Heart left ventricle (tissue), 16 donors: ENCODE measurements around the gene ZNF319. TPM values are rescaled to one million over a fixed set of nuclear protein-coding genes. Genes with fewer than 3 reads are reported as not detected.

Experiments used
- ATAC-seq, 4 donors: fragments of 200-7000 bp; cut with Tn5 transposase; one replicate each; pipeline ENCODE4 v1.9.1; 2020 to 2022; ENCODE audit warnings: moderate library complexity in 4 of 4, mild to moderate bottlenecking in 3 of 4, moderate number of reproducible peaks in 1 of 4
- DNase-seq, 5 donors: peaks; one replicate each; pipeline ENCODE4 v3.0.0-alpha.2; 2020
- H3K27ac ChIP-seq, 12 donors: fragments of 200-600 bp; sonication (generic) in 4 of 12; one replicate each; pipeline versions ENCODE4 v1.5.0 to v1.8.0; 2016 to 2022; ENCODE audit warnings: mild to moderate bottlenecking in 2 of 12
- H3K27me3 ChIP-seq, 9 donors: fragments of 200-600 bp; sonication (generic) in 2 of 9; one replicate each; pipeline versions ENCODE4 v1.5.1 to v1.8.0; 2016 to 2022; ENCODE audit warnings: mild to moderate bottlenecking in 3 of 9
- H3K36me3 ChIP-seq, 9 donors: fragments of 200-600 bp; sonication (generic) in 2 of 9; one replicate each; pipeline versions ENCODE4 v1.5.0 to v1.8.0; 2018 to 2022; ENCODE audit warnings: mild to moderate bottlenecking in 2 of 9
- H3K4me1 ChIP-seq, 12 donors: fragments of 200-600 bp; sonication (generic) in 4 of 12; one replicate each; pipeline versions ENCODE4 v1.5.0 to v1.8.0; 2016 to 2022; ENCODE audit warnings: mild to moderate bottlenecking in 3 of 12
- H3K4me3 ChIP-seq, 12 donors: fragments of 200-600 bp; sonication (generic) in 4 of 12; one replicate each; pipeline versions ENCODE4 v1.5.0 to v1.8.0; 2017 to 2022; ENCODE audit warnings: mild to moderate bottlenecking in 9 of 12, moderate library complexity in 4 of 12
- H3K9me3 ChIP-seq, 12 donors: fragments of 200-600 bp; sonication (generic) in 4 of 12; one replicate each; pipeline versions ENCODE4 v1.5.0 to v1.8.0; 2016 to 2022; ENCODE audit warnings: mild to moderate bottlenecking in 1 of 12
- CTCF ChIP-seq, 12 donors: fragments of 200-600 bp; sonication (generic) in 4 of 12; IDR thresholded peaks; one replicate each; pipeline versions ENCODE4 v1.5.0 to v1.8.0; 2018 to 2022; ENCODE audit warnings: antibody characterized with exemption in 12 of 12, mild to moderate bottlenecking in 5 of 12
- POLR2A ChIP-seq, 2 donors: fragments of 450-650 bp; IDR thresholded peaks; one replicate each; pipeline ENCODE4 v1.6.1; 2017; ENCODE audit warnings: antibody characterized with exemption in 2 of 2, mild to moderate bottlenecking in 2 of 2, moderate library complexity in 2 of 2
- WGBS, 4 donors: extraction: QIAGEN DNeasy Blood & Tissue Kit in 2 of 4; methylation state at CpG; one replicate each; pipeline versions ENCODE4 v1.1.5 to v1.1.7; 2013 to 2018; 5-methylcytosine and 5-hydroxymethylcytosine counted together
- intact Hi-C, 10 donors: fragments of 100-400 bp; cut with DNase I; formaldehyde crosslinking; loops; one replicate each; pipeline versions ENCODE4 v1.11.1 to v1.14.2; 2022
- polyA plus RNA-seq, 2 donors: library from polyadenylated mRNA; stranded (reverse); fragments of 200-250 nt; gene quantifications; one replicate each; pipeline ENCODE4 v1.2.3, GENCODE V29; 2013
- total RNA-seq, 9 donors: library from RNA; depleted of rRNA in 2 of 9; stranded (reverse); fragments of >200 nt in 2 of 9; fragmentation: NEBNext Ultra II Directional in 3 of 9; extraction: Animal tissue kit (Norgen Biotek cat#: 25700) in 3 of 9; gene quantifications; one replicate each; pipeline versions ENCODE4 v1.1.0 to v1.2.4, GENCODE V29; 2016 to 2023
- donor health status: ischemic (EF 13 %, LVEDD 7.1; RV severe dilation, severe dysfunction).
- donor health status: healthy with polysubstance abuse.
- donor health status: DM: no; HTN: yes; CAD: no.
- donor health status: DM: no; HTN: no; CAD: no.
- donor health status: ischemic (EF 25% LVEDD 6.9; RV normal size, moderate dysfunction).
- donor health status: ischemic (EF 25% LVEDD 5.7; RV mildly dilated, moderate dysfunction).
- donor health status: healthy.
- donor health status: DM: yes; HTN: yes; CAD: no.
- donor health status: ischemic (EF 35%, LVEDD 5.7; RV mildly dilated, moderate dysfunction).
- donor health status: nonischemic (EF 11% LVEDD 7.7; RV severe dilation, severe dysfunction).
- donor health status: DM: yes; HTN: yes; CAD: no.
- donor health status: PGD.
- donor health status: ischemic (EF 29% LVEDD 5.4; RV normal size, mild dysfunction).
- donor health status: nonischemic (EF 23%, LVEDD 6.1; RV moderate dilation, normal function).

Gene ZNF319
- total and polyA plus RNA-seq, 11 donors: 5.6 to 10.5 (median 8.6) TPM

- Histone ChIP-seq H3K4me3 (no peak overlapping the region), H3K4me1 (no peaks in the 10 kb centered on the region), H3K36me3 (no peaks in the 10 kb centered on the region), H3K27ac (no peak overlapping the region), H3K9me3 (no peaks in the 10 kb centered on the region), H3K27me3 (peaks cover 0 to 6% (median 0%) of the 10 kb centered on the region in 9 donors)
- TF ChIP-seq CTCF (IDR thresholded peaks at IDR 0.05) (no peak), POLR2A (IDR thresholded peaks at IDR 0.05) (no peak)
- ATAC-seq (no peak), DNase-seq (no peak)
- intact Hi-C loops: no loop called here
- 92 to 93% (median 92%) methylated on average over 9 of the region's 9 CpGs for WGBS, 4 donors
These were observed 47.6 kb downstream of the ZNF319 start for GRCh38 chr16:57952909-57953308.

GRCh38 chr16:57951204-57951960 is 49.1 kb downstream of the ZNF319 start:
- no peak overlapping the region for H3K4me3 ChIP-seq
- intact Hi-C loops: no loop called here
- TF ChIP-seq CTCF (IDR thresholded peaks at IDR 0.05) (no peak), POLR2A (IDR thresholded peaks at IDR 0.05) (no peak)
- H3K27me3 ChIP-seq: peaks cover 0 to 6% (median 0%) of the 10 kb centered on the region in 9 donors
- no peaks in the 10 kb centered on the region for H3K4me1 ChIP-seq
- H3K36me3 ChIP-seq: no peaks in the 10 kb centered on the region
- no peak overlapping the region for H3K27ac ChIP-seq
- DNase-seq (no peak), ATAC-seq (no peak)
- no peaks in the 10 kb centered on the region for H3K9me3 ChIP-seq
- WGBS, 4 donors: 81 to 87% (median 83%) methylated on average over 7 of the region's 7 CpGs

- Histone ChIP-seq H3K9me3 (no peaks in the 10 kb centered on the region), H3K36me3 (no peaks in the 10 kb centered on the region), H3K27me3 (peaks cover 0 to 6% (median 0%) of the 10 kb centered on the region in 9 donors), H3K27ac (no peak overlapping the region), H3K4me1 (peaks cover 0 to 2% (median 0%) of the 10 kb centered on the region in 12 donors), H3K4me3 (no peak overlapping the region)
- WGBS, 4 donors: 49 to 60% (median 50%) methylated on average over 6 of the region's 6 CpGs
- no peak for DNase-seq
- ATAC-seq: no peak
- TF ChIP-seq POLR2A (IDR thresholded peaks at IDR 0.05) (no peak), CTCF (IDR thresholded peaks at IDR 0.05) (no peak)
- intact Hi-C loops: no loop called here
These were observed 50.1 kb downstream of the ZNF319 start for GRCh38 chr16:57950382-57950781.

- Histone ChIP-seq H3K9me3 (no peaks in the 10 kb centered on the region), H3K36me3 (no peaks in the 10 kb centered on the region), H3K27me3 (peaks cover 0 to 6% (median 0%) of the 10 kb centered on the region in 9 donors), H3K4me3 (no peak overlapping the region), H3K27ac (no peak overlapping the region), H3K4me1 (peaks cover 0 to 5% (median 0%) of the 10 kb centered on the region in 12 donors)
- intact Hi-C loops: no loop called here
- DNase-seq (no peak), ATAC-seq (no peak)
- 76 to 92% (median 79%) methylated on average over 5 of the region's 5 CpGs for WGBS, 4 donors
- no peak for TF ChIP-seq CTCF (IDR thresholded peaks at IDR 0.05)
- no peak for TF ChIP-seq POLR2A (IDR thresholded peaks at IDR 0.05)
These were observed 50.8 kb downstream of the ZNF319 start for GRCh38 chr16:57949595-57950238.
